KOPT-K1 (cell line): Measurements from ENCODE around the gene PGAP6.
"Not testable (repeated sequence)": the region's sequence is repeated elsewhere in the genome, so short reads cannot be mapped to it uniquely, and the experiment has no call there.

Experiments
- H3K27ac ChIP-seq: fragments of 200-600 bp; sonication (generic); 2 replicates; pipeline ENCODE4 v1.5.1; 2016; ENCODE audit warnings: antibody characterized with exemption, mild to moderate bottlenecking, low read depth, low read length; ENCODE audit not compliant: poor library complexity, severe bottlenecking
- H3K36me3 ChIP-seq: fragments of 200-600 bp; sonication (generic); 2 replicates; pipeline ENCODE4 v1.5.1; 2017; ENCODE audit warnings: antibody characterized with exemption, mild to moderate bottlenecking, low read length, moderate library complexity; ENCODE audit not compliant: insufficient read depth
- H3K9me3 ChIP-seq: fragments of 200-600 bp; sonication (generic); 2 replicates; pipeline ENCODE4 v1.5.1; 2017; ENCODE audit warnings: antibody characterized with exemption, low read length, mild to moderate bottlenecking; ENCODE audit not compliant: insufficient read depth, poor library complexity, severe bottlenecking

Gene PGAP6

DNA sequence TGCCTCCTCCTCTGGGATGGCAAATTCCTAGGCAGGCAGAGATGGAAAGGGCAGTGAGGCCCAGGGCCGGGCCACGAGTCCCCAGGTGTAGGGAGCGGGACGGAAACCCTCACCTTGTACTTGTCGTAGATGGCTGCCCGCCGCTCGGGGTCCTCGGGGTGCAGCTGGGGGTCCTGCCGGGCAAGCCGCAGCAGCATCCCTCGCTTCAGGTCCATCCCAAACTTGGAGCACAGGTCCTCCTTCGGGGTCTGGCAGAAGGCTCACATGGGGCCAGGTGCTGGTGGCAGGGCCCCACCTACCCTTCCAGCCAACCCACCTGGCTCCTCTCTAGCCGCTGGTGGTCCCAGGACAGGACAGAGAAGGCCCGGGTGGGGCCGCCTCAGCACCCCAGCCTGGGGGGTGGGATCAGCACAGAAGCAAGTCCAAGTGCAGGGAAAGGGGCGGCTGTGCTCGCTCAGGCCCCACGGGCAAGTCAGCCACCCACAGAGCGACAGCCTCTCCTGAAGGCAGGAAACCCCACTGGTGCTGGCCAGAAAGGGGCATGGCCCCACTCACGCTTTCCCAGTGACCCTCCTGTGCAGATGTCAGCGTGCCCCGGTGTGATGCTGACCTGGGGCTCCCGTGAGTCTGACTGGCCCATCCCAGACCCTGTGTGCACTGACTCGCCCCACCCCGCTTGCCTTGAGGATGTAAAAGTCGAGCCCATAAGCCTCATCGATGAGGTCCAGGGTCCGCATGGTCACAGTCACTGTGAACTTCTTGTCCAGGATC lies 13.2 kb downstream of the PGAP6 start:
- H3K27ac ChIP-seq, result no peak overlapping the region
- H3K36me3 ChIP-seq, result peaks cover 51% of the 10 kb centered on the region
- no peaks in the 10 kb centered on the region for H3K9me3 ChIP-seq

DNA sequence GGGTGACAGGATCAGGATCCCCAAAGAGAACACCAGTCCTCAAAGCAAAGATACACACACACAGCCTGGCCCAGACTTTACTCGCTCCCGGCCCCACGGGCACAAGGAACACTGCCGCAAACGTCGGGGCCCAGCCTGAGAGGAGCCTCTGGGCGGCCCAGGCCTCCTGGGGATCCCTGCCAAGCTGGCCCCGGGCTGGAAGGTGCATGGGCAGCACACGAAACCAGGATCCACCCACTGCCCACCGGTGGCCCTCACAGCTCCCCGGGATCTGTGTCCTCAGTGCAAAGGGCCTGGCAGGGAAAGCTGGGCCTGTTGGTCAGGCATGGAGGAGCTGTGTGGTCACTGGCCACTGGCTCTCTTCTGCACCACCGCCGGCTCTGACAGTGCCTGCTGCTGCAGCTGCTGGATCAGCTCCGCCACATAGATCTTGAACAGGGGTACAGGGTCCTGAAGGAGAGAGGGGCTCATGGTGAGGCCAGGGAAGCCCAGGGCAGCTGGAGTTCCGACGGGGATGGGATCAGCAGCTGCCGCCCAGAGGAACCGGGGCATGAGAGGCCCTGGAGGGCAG lies 14.4 kb downstream of the PGAP6 start:
- no peaks in the 10 kb centered on the region for H3K9me3 ChIP-seq
- H3K27ac ChIP-seq, result no peak overlapping the region
- peaks cover 40% of the 10 kb centered on the region for H3K36me3 ChIP-seq

DNA sequence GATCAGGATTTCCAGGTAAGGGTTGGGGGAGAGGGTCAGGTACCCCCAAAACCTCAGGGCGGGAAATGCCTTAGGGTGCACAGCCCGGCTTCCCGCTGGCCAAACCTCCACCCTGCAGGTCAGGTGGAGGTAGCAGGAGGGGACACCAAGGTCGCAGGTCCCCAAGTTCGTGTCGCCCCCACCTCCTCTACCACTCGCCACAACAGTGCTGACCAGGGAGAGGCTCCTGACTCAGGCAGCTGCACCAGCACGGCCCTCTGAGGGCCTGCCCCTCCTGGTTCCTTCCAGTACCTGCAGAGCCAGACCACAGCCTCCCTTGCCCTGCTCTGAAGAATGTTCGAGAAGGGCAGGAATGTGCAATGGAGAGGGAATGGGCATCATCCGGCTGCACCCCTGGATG lies 15.3 kb downstream of the PGAP6 start:
- Histone ChIP-seq H3K27ac (no peak overlapping the region), H3K36me3 (peaks cover 33% of the 10 kb centered on the region), H3K9me3 (no peaks in the 10 kb centered on the region)

DNA sequence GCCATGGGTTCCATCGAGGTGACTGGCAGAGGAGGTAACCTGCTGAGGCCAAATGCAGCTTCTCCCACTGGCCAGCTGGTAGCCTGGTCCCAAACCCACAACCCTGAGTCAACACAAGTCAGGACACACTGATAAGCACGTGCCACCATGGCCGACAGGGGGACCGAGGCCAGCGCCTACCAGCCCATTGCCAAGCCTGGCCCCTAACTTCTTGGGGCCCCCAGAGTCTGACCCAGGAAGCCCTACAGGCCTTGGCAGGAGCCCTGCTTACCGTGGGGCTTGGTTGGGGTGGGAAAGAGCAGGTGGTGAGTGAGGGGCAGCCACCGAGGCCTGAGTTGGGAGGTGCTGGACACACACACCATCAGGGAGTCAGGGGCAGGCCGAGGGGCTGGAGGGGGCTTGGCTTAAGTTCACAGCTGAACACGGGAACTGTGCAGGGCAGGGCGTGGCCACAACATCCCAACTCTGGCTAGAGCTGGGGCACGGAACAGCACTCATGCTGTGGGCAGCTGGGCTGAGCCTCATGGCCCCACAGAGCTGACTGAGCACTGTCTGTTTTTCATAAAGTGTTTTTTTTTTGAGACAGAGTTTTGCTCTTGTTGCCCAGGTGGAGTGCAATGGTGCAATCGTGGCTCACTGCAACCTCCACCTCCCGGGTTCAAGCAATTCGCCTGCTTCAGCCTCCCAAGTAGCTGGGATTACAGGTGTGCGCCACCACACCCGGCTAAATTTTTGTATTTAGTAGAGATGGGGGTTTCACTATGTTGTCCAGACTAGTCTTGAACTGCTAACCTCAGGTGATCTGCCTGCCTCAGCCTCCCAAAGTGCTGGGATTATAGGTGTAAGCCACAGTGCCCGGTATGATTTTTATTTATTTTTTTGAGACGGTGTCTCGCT lies 16.9 kb downstream of the PGAP6 start:
- Histone ChIP-seq H3K9me3 (no peaks in the 10 kb centered on the region), H3K27ac (no peak overlapping the region), H3K36me3 (peaks cover 33% of the 10 kb centered on the region)

DNA sequence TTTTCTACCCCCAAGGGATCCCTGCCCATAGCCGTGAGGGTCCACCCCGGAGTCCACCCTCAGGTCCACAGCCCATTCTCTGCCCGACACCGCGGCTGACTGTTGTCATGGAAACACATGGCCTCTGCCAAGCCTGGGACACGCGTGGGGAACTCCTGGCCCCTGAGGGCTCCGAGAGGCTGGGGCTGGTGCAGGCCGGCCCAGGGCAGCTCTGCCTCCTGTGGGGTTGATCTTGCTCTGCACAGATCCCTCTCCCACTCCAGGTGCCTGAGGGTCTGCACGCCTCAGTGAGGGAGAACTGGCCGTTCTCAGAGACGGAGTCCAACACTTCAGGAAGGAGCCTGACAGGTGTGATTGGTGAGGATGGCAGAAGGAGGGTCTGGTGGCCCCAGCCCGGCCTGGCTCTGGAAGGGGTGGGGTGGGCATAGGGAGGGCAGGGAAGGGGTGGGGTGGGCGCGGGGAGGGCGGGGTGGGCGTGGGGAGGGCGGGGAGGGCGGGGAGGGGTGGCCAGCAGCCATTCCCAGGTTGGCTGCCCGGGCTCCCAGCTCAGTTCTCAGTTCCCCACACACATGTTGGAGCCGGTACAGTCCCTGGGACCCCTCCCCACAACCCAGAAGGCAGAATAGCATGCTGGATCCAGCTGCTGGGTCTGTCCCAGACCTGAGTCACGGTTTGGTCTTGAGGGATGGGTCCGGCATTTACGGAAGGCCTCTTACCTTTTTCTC lies 17.9 kb downstream of the PGAP6 start:
- no peaks in the 10 kb centered on the region for H3K9me3 ChIP-seq
- no peak overlapping the region for H3K27ac ChIP-seq
- H3K36me3 ChIP-seq, result peaks cover 28% of the 10 kb centered on the region

GRCh38 chr16:363110-363765 lies 18.5 kb downstream of the PGAP6 start:
- no peaks in the 10 kb centered on the region for H3K9me3 ChIP-seq
- peaks cover 21% of the 10 kb centered on the region for H3K36me3 ChIP-seq
- H3K27ac ChIP-seq, result no peak overlapping the region

DNA sequence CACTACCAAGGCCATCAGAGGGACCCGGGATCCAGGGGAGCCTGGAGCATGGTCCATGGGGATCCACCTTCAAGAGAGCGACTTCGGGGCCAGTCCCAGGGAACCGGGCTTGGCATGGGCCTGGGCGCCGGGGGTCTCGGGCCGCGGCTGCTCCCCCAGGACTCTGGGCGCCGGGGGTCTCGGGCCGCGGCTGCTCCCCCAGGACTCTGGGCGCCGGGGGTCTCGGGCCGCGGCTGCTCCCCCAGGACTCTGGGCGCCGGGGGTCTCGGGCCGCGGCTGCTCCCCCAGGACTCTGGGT lies 19.1 kb downstream of the PGAP6 start:
- H3K27ac ChIP-seq, H3K9me3 ChIP-seq: not testable (repeated sequence)
- H3K36me3 ChIP-seq, result peaks cover 15% of the 10 kb centered on the region

DNA sequence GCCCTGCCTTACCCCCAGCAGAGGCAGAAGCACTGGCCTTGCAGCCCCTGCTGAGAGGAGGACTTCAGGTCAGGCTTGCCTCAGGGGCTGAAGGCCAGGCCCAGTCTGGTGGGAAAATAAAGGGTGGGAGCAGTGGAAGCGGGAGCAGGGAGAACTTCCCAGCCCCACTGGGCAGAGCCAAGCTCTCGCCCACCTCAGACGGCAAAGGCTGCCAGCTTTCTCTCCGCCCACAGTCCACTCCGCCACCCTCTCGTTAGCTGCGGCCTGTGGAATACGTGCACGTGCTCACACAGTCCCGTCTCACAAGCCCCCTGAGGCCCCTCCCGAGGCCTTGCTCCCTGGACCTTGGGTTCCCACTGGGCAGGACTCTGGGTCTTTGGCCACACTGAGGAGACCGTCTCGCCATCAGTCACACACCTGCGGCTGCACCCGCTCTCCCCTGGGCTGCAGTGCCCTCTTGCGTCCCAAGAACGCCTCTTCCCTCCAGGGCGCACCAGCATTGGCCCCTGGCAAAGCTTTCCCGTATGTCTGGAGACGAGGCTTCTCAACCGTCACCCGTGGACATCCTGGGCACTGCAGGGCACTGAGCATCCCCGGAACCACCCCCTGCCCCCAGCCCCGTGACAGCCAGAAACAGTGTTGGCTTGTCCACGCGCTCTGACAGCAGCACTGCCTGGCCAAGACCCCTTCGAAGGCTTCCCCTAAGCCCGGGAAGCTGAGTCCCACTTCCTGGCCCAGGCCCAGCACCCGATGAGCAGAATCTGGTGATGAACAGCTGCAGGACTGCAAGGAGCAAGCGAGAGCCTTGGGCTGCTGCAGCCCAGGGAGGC lies 19.7 kb downstream of the PGAP6 start:
- Histone ChIP-seq H3K9me3 (no peaks in the 10 kb centered on the region), H3K36me3 (peaks cover 9% of the 10 kb centered on the region), H3K27ac (no peak overlapping the region)

DNA sequence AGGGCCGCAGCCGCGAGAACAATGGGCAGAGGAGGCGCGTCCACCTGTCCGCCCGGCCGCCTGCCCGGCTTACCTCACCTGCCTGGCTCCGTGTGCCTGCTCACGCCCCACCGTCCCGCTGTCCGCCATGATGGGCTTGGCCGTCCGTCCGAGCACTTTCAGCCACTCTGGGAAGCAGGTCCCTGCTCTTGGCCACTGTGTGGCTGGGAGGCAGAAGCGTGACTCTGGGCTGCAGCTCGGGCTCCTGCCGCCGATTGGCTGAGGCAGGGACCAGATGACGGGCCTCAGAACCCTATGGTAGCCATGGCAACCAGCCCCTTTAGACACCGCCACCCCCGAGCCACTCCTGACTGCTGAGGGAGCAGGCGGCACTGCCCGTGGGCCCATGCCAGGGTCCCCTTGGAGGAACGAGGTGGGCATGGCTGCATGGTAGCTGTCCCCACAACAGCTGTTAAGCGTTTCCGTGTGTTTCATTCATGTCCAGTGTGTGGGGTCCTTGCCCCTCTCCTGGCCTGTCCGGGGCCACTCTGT lies 20.4 kb downstream of the PGAP6 start:
- Histone ChIP-seq H3K36me3 (peaks cover 2% of the 10 kb centered on the region; the same call in 1 of the 2 replicates), H3K9me3 (no peaks in the 10 kb centered on the region)

GRCh38 chr16:360698-361336 lies 21.0 kb downstream of the PGAP6 start:
- Histone ChIP-seq H3K9me3 (no peaks in the 10 kb centered on the region), H3K27ac (no peak overlapping the region), H3K36me3 (no peaks in the 10 kb centered on the region)

More for the DNA sequence above, 20.4 kb downstream of the PGAP6 start:
- H3K27ac ChIP-seq, result no peak overlapping the region

GRCh38 chr16:359871-360697 lies 21.7 kb downstream of the PGAP6 start:
- Histone ChIP-seq H3K9me3 (no peaks in the 10 kb centered on the region), H3K27ac (no peak overlapping the region)

GRCh38 chr16:359067-359763 lies 22.6 kb downstream of the PGAP6 start:
- no peak overlapping the region for H3K27ac ChIP-seq
- no peaks in the 10 kb centered on the region for H3K36me3 ChIP-seq
- H3K9me3 ChIP-seq, result no peaks in the 10 kb centered on the region

More at GRCh38 chr16:359871-360697, 21.7 kb downstream of the PGAP6 start:
- H3K36me3 ChIP-seq, result no peaks in the 10 kb centered on the region
